Measurements from ENCODE around the gene LOXL1. TPM values are rescaled to one million over a fixed set of nuclear protein-coding genes. Genes with fewer than 3 reads are reported as not detected.

The LOXL1 gene
- total and polyA plus RNA-seq, 2 donors, result 6.6 to 6.7 TPM

DNA sequence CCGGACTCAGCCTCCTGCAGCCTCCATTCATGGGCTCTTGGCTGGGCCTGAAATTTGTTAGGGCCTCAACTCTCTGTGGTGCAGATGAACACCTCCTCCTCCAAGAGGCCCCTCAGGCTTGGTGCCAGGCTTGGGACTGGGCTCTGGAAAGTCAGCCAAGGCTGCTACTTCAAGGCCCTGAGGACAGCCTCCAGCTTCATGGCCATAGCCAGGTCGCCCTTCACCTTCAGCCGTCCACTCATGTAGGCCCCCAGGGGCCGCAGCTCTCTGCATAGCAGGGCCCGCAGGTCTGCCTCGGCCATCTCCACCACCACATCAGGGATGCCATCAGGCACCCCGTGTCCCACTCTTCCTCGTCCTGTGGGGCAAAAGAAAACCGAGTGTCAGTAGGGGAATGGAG lies 57.5 kb downstream of the LOXL1 start:
- 98% methylated on average over 9 of the region's 9 CpGs for WGBS
- H3K27me3 ChIP-seq (ENCODE audit: control insufficient read depth in 2 of 2, insufficient read depth in 1 of 2, low read length in 1 of 2), result no peaks in the 10 kb centered on the region
- DNase-seq (ENCODE audit: low read depth in 6 of 9, low spot score in 9 of 9), result no peak
- peaks cover 33 to 66% of the 10 kb centered on the region in 2 donors for H3K4me1 ChIP-seq (ENCODE audit: control insufficient read depth in 2 of 2, insufficient read depth in 2 of 2, low read length in 2 of 2)
- peaks cover 0 to 4% of the 10 kb centered on the region in 2 donors for H3K9me3 ChIP-seq (ENCODE audit: control insufficient read depth in 2 of 2, insufficient read depth in 1 of 2, low read length in 1 of 2)
- H3K4me3 ChIP-seq (ENCODE audit: low read length in 2 of 2), result no peak overlapping the region
- H3K27ac ChIP-seq (ENCODE audit: low read depth in 1 of 2, low read length in 1 of 2), result peak overlapping the region; percentile 37 to 84
- peaks cover 26 to 35% of the 10 kb centered on the region in 2 donors for H3K36me3 ChIP-seq (ENCODE audit: control insufficient read depth in 2 of 2, insufficient read depth in 2 of 2, low read length in 1 of 2)

DNA sequence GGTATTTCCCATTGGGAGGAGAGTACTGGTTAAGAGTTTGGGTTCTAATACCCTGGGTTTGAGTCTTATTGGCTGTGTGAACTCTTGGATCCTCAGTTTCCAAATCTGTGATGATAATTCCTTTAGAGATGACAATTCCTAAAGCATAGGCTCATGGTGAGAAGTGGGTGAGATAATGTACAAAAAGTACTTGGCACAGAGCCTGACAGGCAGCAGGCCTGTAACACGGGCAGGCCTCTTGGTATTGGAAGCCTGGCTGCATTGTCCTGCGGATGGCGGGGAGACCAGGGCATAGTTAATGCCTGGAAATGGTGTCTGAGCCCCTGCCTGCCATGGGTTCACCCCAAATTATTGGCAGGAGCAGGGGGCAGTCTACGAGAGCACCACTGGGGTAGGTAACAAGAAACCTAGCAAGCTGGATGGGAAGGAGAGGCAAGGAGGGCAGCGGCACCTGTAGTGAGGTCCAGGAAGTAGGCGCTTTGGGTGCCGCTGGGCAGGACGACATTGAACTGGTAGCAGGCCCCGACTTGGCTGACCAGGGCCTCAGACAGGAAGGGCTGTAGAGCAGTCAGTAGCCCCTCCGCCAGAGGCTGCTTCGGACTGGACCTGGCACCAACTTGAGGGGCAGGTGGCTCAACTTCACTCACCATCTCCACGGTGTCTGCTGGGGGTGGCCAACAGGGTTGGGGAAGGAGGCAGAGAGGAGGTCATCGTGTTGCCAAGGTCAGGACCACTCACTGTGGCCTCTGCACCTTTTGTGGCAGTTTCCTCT lies 58.1 kb downstream of the LOXL1 start:
- no peak for DNase-seq (ENCODE audit: low read depth in 6 of 9, low spot score in 9 of 9)
- peak overlapping the region; percentile 77 to 82 for H3K27ac ChIP-seq (ENCODE audit: low read depth in 1 of 2, low read length in 1 of 2)
- no peak overlapping the region for H3K4me3 ChIP-seq (ENCODE audit: low read length in 2 of 2)
- H3K9me3 ChIP-seq (ENCODE audit: control insufficient read depth in 2 of 2, insufficient read depth in 1 of 2, low read length in 1 of 2), result peaks cover 0 to 4% of the 10 kb centered on the region in 2 donors
- peaks cover 33 to 69% of the 10 kb centered on the region in 2 donors for H3K4me1 ChIP-seq (ENCODE audit: control insufficient read depth in 2 of 2, insufficient read depth in 2 of 2, low read length in 2 of 2)
- no peaks in the 10 kb centered on the region for H3K27me3 ChIP-seq (ENCODE audit: control insufficient read depth in 2 of 2, insufficient read depth in 1 of 2, low read length in 1 of 2)
- WGBS, result 70% methylated on average over 13 of the region's 13 CpGs
- peaks cover 30 to 39% of the 10 kb centered on the region in 2 donors for H3K36me3 ChIP-seq (ENCODE audit: control insufficient read depth in 2 of 2, insufficient read depth in 2 of 2, low read length in 1 of 2)

DNA sequence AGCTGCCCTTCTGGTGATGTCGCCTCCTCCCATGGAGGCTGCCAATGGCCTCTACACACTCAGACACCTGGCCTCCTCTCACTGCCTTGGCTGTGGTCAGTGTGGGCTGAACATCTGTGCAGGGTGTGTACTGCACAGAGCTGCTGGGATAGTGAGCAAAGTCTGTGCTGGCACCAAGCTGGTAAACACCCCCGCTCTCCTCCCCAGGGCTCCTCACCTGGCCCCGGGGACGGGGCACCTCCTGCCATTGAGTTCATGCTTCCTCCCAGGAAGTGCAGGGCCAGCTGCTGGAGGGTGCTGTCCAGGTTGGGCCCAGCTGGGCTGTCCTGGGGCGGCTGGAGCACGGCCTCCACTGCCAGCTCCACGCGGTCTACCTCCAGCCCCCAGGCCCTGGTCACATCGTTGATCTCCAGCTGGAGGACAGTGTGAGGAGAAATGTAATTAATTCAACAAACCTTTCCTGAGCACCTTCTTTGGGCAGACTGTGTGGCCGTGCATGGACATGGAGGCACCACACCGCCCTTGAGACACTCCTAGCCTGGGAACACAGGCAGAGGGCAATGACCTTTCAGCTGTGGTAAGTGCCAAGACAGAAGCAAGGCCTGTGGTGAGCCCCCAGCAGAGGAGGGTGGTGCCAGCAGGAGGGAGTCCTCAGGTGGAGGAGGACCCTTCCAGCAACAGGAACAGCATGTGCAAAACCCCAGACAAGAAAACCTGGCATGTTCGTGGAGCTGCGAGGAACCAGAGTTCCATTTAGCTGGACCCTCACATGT lies 59.0 kb downstream of the LOXL1 start:
- WGBS, result 56% methylated on average over 13 of the region's 13 CpGs
- Histone ChIP-seq H3K36me3 (ENCODE audit: control insufficient read depth in 2 of 2, insufficient read depth in 2 of 2, low read length in 1 of 2) (peaks cover 30 to 41% of the 10 kb centered on the region in 2 donors), H3K4me3 (ENCODE audit: low read length in 2 of 2) (no peak overlapping the region), H3K9me3 (ENCODE audit: control insufficient read depth in 2 of 2, insufficient read depth in 1 of 2, low read length in 1 of 2) (peaks cover 0 to 4% of the 10 kb centered on the region in 2 donors), H3K27ac (ENCODE audit: low read depth in 1 of 2, low read length in 1 of 2) (peak overlapping the region; percentile 77 to 82), H3K27me3 (ENCODE audit: control insufficient read depth in 2 of 2, insufficient read depth in 1 of 2, low read length in 1 of 2) (no peaks in the 10 kb centered on the region), H3K4me1 (ENCODE audit: control insufficient read depth in 2 of 2, insufficient read depth in 2 of 2, low read length in 2 of 2) (peaks cover 33 to 69% of the 10 kb centered on the region in 2 donors)
- peak in 1 of 9 donors; percentile 66 for DNase-seq (ENCODE audit: low read depth in 6 of 9, low spot score in 9 of 9)

DNA sequence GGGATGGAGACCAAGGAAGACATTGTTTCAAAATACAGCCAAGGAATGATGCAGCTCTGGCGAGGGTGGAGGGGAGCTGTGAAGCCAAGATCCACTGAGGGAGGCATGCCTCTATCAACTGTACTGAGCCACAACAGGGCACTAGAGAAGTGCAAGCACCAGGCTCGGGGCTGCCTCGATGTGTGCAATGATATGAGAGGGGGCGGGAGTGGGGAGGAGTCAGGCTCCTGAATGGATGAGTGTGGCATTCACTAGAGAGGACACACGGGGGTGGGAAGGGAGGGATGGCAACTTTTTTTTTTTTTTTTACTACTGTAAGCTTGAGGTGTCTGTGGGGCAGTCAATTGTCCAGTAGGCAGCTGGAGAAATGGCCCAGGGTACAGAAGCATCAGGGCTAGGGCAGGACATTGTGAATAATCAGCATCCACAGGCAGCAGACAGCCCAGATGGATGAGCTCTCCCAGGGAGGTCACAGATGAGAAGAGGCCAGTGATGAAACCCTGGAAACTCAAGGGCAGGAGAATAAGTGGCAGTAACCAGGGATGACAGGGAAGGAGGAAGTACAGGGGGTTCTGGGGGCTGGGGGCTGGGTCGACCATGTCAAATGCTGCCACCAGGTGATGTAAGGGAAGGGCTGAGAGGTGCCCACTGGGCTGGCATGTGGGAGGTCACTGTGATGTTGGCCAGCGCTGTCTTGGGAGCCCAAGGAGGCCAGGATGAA lies 60.0 kb downstream of the LOXL1 start:
- H3K4me1 ChIP-seq (ENCODE audit: control insufficient read depth in 2 of 2, insufficient read depth in 2 of 2, low read length in 2 of 2), result peaks cover 35 to 71% of the 10 kb centered on the region in 2 donors
- DNase-seq (ENCODE audit: low read depth in 6 of 9, low spot score in 9 of 9), result no peak

DNA sequence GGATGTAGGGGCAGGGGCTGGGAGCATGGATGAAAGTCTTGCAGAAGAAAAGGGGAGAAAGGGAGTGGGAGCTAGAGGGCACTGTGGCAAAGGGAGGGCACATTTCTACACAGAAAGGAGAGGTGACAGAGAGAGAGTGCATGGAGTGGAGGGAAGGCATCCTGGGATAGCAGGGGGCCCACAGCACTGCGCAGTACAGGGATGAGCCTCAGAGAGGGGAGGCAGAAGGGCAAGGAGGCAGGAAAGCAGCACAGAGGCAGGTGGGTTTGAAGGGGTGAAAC lies 60.5 kb downstream of the LOXL1 start:
- Histone ChIP-seq H3K4me1 (ENCODE audit: control insufficient read depth in 2 of 2, insufficient read depth in 2 of 2, low read length in 2 of 2) (peaks cover 37 to 72% of the 10 kb centered on the region in 2 donors), H3K27ac (ENCODE audit: low read depth in 1 of 2, low read length in 1 of 2) (peak overlapping the region; percentile 25 to 56), H3K36me3 (ENCODE audit: control insufficient read depth in 2 of 2, insufficient read depth in 2 of 2, low read length in 1 of 2) (peaks cover 30 to 43% of the 10 kb centered on the region in 2 donors), H3K9me3 (ENCODE audit: control insufficient read depth in 2 of 2, insufficient read depth in 1 of 2, low read length in 1 of 2) (peaks cover 0 to 4% of the 10 kb centered on the region in 2 donors), H3K27me3 (ENCODE audit: control insufficient read depth in 2 of 2, insufficient read depth in 1 of 2, low read length in 1 of 2) (no peaks in the 10 kb centered on the region), H3K4me3 (ENCODE audit: low read length in 2 of 2) (no peak overlapping the region)
- WGBS, result 100% methylated on average over 1 of the region's 1 CpG
- no peak for DNase-seq (ENCODE audit: low read depth in 6 of 9, low spot score in 9 of 9)

More for the DNA sequence above, 60.0 kb downstream of the LOXL1 start:
- WGBS, result 55% methylated on average over 7 of the region's 7 CpGs
- Histone ChIP-seq H3K27ac (ENCODE audit: low read depth in 1 of 2, low read length in 1 of 2) (peak overlapping the region in 1 of 2 donors; percentile 25), H3K27me3 (ENCODE audit: control insufficient read depth in 2 of 2, insufficient read depth in 1 of 2, low read length in 1 of 2) (no peaks in the 10 kb centered on the region), H3K9me3 (ENCODE audit: control insufficient read depth in 2 of 2, insufficient read depth in 1 of 2, low read length in 1 of 2) (peaks cover 0 to 4% of the 10 kb centered on the region in 2 donors), H3K36me3 (ENCODE audit: control insufficient read depth in 2 of 2, insufficient read depth in 2 of 2, low read length in 1 of 2) (peaks cover 30 to 43% of the 10 kb centered on the region in 2 donors), H3K4me3 (ENCODE audit: low read length in 2 of 2) (no peak overlapping the region)

DNA sequence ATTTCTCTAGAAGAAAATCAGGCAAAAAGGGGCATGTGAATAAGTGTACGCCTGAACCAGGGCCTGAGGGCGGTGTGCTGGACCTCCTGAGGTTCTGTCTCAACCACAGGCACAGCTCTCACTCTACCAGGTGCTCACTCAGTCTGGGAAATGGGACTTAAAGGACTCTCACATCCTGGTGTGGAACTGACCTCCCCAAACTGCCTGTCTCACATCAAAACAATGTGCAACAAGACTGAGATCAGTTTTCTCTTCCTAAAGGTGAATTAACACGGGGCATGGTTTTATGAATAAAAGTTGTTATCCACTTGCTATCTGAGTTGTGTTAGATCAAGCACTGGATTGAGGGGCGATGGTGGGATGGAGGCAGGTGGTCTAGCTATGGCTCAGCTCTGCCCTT lies 61.0 kb downstream of the LOXL1 start:
- Histone ChIP-seq H3K27me3 (ENCODE audit: control insufficient read depth in 2 of 2, insufficient read depth in 1 of 2, low read length in 1 of 2) (no peaks in the 10 kb centered on the region), H3K4me3 (ENCODE audit: low read length in 2 of 2) (no peak overlapping the region), H3K9me3 (ENCODE audit: control insufficient read depth in 2 of 2, insufficient read depth in 1 of 2, low read length in 1 of 2) (peaks cover 0 to 3% of the 10 kb centered on the region in 2 donors), H3K27ac (ENCODE audit: low read depth in 1 of 2, low read length in 1 of 2) (peak overlapping the region in 1 of 2 donors; percentile 78), H3K36me3 (ENCODE audit: control insufficient read depth in 2 of 2, insufficient read depth in 2 of 2, low read length in 1 of 2) (peaks cover 30 to 43% of the 10 kb centered on the region in 2 donors), H3K4me1 (ENCODE audit: control insufficient read depth in 2 of 2, insufficient read depth in 2 of 2, low read length in 2 of 2) (peaks cover 32 to 68% of the 10 kb centered on the region in 2 donors)
- WGBS, result 98% methylated on average over 4 of the region's 4 CpGs
- no peak for DNase-seq (ENCODE audit: low read depth in 6 of 9, low spot score in 9 of 9)

DNA sequence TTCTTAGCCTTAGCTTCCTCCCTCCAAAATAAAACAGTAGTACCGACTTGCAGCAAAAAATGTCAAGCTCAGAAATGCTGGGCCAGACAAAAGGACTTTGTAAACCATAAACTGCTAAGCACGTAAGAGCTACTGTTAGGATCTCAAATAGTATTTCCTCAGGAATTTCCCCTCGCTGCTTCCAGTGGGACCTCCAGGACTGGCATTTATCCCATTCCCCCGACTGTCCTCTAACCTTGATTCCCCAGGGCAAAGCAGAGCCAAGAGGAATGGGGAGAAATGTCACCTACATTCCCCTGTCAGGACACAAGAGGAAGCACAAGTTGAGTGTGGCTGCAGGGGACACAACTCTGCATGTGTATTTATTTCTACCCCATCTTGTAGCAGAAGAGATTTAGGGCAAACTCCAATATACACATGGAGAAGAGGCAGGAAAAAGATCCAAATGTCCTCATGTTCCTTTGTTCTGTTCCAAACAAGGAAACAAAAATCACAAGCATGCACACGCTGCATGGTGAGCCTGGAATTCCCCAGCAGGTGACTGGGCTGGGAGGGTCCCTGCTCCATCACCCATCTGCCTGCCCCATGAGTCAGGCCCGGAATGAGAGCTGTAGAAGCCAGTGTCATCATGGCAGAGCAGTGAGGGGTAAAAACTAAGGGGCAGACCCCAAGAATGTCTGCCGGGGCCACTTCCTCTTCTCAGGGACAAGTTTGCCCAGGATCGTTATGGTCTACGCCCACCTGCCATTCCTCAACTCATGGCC lies 61.6 kb downstream of the LOXL1 start:
- H3K4me3 ChIP-seq (ENCODE audit: low read length in 2 of 2), result no peak overlapping the region
- no peak for DNase-seq (ENCODE audit: low read depth in 6 of 9, low spot score in 9 of 9)
- H3K4me1 ChIP-seq (ENCODE audit: control insufficient read depth in 2 of 2, insufficient read depth in 2 of 2, low read length in 2 of 2), result peaks cover 33 to 68% of the 10 kb centered on the region in 2 donors
- 77% methylated on average over 9 of the region's 9 CpGs for WGBS
- H3K27me3 ChIP-seq (ENCODE audit: control insufficient read depth in 2 of 2, insufficient read depth in 1 of 2, low read length in 1 of 2), result no peaks in the 10 kb centered on the region
- peaks cover 0 to 4% of the 10 kb centered on the region in 2 donors for H3K9me3 ChIP-seq (ENCODE audit: control insufficient read depth in 2 of 2, insufficient read depth in 1 of 2, low read length in 1 of 2)
- peaks cover 30 to 43% of the 10 kb centered on the region in 2 donors for H3K36me3 ChIP-seq (ENCODE audit: control insufficient read depth in 2 of 2, insufficient read depth in 2 of 2, low read length in 1 of 2)
- peak overlapping the region; percentile 64 to 78 for H3K27ac ChIP-seq (ENCODE audit: low read depth in 1 of 2, low read length in 1 of 2)

DNA sequence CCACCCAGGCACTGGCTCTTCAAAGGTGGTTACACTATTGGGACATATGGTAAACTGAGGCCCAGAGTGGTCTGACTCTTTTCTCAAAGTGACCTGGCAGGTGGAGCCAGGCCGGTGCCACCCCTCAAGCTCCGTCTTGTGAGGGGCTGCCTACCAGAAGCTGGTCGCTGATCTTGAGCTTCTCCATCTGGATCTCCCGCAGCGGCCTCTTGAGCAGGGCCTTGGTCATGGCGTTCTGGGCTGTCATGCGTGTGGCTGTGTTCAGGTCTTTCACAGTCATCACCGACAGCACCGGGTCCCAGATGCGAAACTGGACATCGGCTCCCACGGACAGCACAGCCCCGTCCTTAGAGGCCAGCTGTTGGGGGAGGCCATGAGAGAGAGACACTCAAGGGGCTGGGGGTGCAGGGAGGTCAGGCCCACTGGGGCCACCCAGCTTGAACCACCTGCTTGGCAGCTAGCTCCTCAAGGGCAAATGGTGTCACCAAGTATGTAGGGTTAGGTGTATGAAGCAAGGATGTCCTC lies 62.2 kb downstream of the LOXL1 start:
- Histone ChIP-seq H3K36me3 (ENCODE audit: control insufficient read depth in 2 of 2, insufficient read depth in 2 of 2, low read length in 1 of 2) (peaks cover 27 to 39% of the 10 kb centered on the region in 2 donors), H3K4me1 (ENCODE audit: control insufficient read depth in 2 of 2, insufficient read depth in 2 of 2, low read length in 2 of 2) (peaks cover 35 to 68% of the 10 kb centered on the region in 2 donors), H3K4me3 (ENCODE audit: low read length in 2 of 2) (no peak overlapping the region), H3K9me3 (ENCODE audit: control insufficient read depth in 2 of 2, insufficient read depth in 1 of 2, low read length in 1 of 2) (peaks cover 0 to 4% of the 10 kb centered on the region in 2 donors), H3K27ac (ENCODE audit: low read depth in 1 of 2, low read length in 1 of 2) (peak overlapping the region; percentile 40 to 64), H3K27me3 (ENCODE audit: control insufficient read depth in 2 of 2, insufficient read depth in 1 of 2, low read length in 1 of 2) (no peaks in the 10 kb centered on the region)
- WGBS, result 98% methylated on average over 13 of the region's 13 CpGs
- no peak for DNase-seq (ENCODE audit: low read depth in 6 of 9, low spot score in 9 of 9)

Measured in thymus (tissue), 11 donors.